Sigmoid colon (tissue), 4 donors: ENCODE measurements around the gene TNRC18.

Experiments
- CTCF ChIP-seq, 4 experiments: fragments of 450-650 bp in 3 of 4; fragments of 200-600 bp in 1 of 4; IDR thresholded peaks; one replicate each; pipeline ENCODE4 v1.5.1; 2016 to 2019; ENCODE audit warnings: antibody characterized with exemption in 4 of 4, mild to moderate bottlenecking in 3 of 4, moderate library complexity in 2 of 4
- EP300 ChIP-seq, 4 donors: sonication (generic); formaldehyde crosslinking; IDR thresholded peaks; one replicate each; pipeline ENCODE4 v1.6.1; 2017; ENCODE audit warnings: antibody characterized with exemption in 4 of 4
- POLR2A ChIP-seq, 2 donors: fragments of 450-650 bp; IDR thresholded peaks; one replicate each; pipeline ENCODE4 v1.6.1; 2016; ENCODE audit warnings: antibody characterized with exemption in 2 of 2, mild to moderate bottlenecking in 2 of 2, moderate library complexity in 2 of 2

GRCh38 chr7:5397736-5398135 lies 25.9 kb downstream of the TNRC18 start:
- TF ChIP-seq CTCF (IDR thresholded peaks at IDR 0.05): no peak
- TF ChIP-seq POLR2A (IDR thresholded peaks at IDR 0.05): no peak
- no peak for TF ChIP-seq EP300 (IDR thresholded peaks at IDR 0.05)
